IMR-90 (cell line): ENCODE results near the gene KIAA0232. TPM values are rescaled to one million over a fixed set of nuclear protein-coding genes. Genes with fewer than 3 reads are reported as not detected.

Source experiments
- ATAC-seq: fragments of 200-7000 bp; cut with Tn5 transposase; 2 replicates; pipeline ENCODE4 v1.9.1; 2020; ENCODE audit warnings: low read depth, mild to moderate bottlenecking, moderate library complexity
- BruUV-seq: library from RNA; stranded (reverse); fragments of 400-500 nt; replicated peaks from 2 replicates; lab custom pipeline; 2021; lab: Mats Ljungman, UMichigan
- CTCF ChIA-PET: fragments of 300-600 bp; formaldehyde crosslinking; extraction: SDS; loops from one replicate; lab custom pipeline; 2021; ENCODE audit warnings: antibody characterized with exemption; lab: Yijun Ruan, JAX
- POLR2A ChIA-PET: fragments of 300-600 bp; sonication (Branson Sonifier 250); formaldehyde crosslinking; loops from one replicate; lab custom pipeline; 2022; ENCODE audit warnings: antibody characterized with exemption; ENCODE audit not compliant: unreplicated experiment; lab: Charles Lee
- DNase-seq: peaks from one replicate; pipeline ENCODE4 v3.0.0; 2013
- H2AFZ ChIP-seq: replicated peaks from 2 replicates; pipeline ENCODE3; 2013; ENCODE audit warnings: low read length, mild to moderate bottlenecking; ENCODE audit not compliant: poor library complexity
- H2AK5ac ChIP-seq: 2 replicates; pipeline ENCODE4 v1.6.1; 2013; ENCODE audit warnings: low read depth, low read length, inconsistent platforms
- H2AK9ac ChIP-seq: replicated peaks from 2 replicates; pipeline ENCODE3; 2013; ENCODE audit warnings: mild to moderate bottlenecking, low read depth, low read length, moderate library complexity; ENCODE audit not compliant: poor library complexity
- H2BK120ac ChIP-seq: 2 replicates; pipeline ENCODE4 v1.6.1; 2013; ENCODE audit warnings: low read depth, low read length, inconsistent platforms
- H2BK15ac ChIP-seq: 3 replicates; pipeline ENCODE4 v1.6.1; 2013; ENCODE audit warnings: low read depth, low read length, inconsistent platforms
- H2BK20ac ChIP-seq: 2 replicates; pipeline ENCODE4 v1.6.1; 2013; ENCODE audit warnings: low read depth, mild to moderate bottlenecking, inconsistent platforms, low read length, moderate library complexity
- H2BK5ac ChIP-seq: 2 replicates; pipeline ENCODE4 v1.6.1; 2013; ENCODE audit warnings: mild to moderate bottlenecking, low read depth, low read length, inconsistent platforms; ENCODE audit not compliant: poor library complexity, severe bottlenecking
- H3K14ac ChIP-seq: replicated peaks from 2 replicates; pipeline ENCODE4 v1.6.1; 2013; ENCODE audit warnings: low read depth, low read length, inconsistent platforms
- H3K18ac ChIP-seq: 2 replicates; pipeline ENCODE4 v1.6.1; 2013; ENCODE audit warnings: low read depth, low read length, control low read depth
- H3K23ac ChIP-seq: 2 replicates; pipeline ENCODE4 v1.6.1; 2013; ENCODE audit warnings: low read depth, low read length, inconsistent platforms
- H3K27ac ChIP-seq: 2 replicates; pipeline ENCODE4 v1.5.1; 2013; ENCODE audit warnings: mild to moderate bottlenecking, control low read depth, low read length; ENCODE audit not compliant: insufficient read depth
- H3K27me3 ChIP-seq: 2 replicates; pipeline ENCODE4 v1.6.1; 2013; ENCODE audit warnings: low read length; ENCODE audit not compliant: control insufficient read depth, insufficient read depth
- H3K36me3 ChIP-seq: 2 replicates; pipeline ENCODE4 v1.6.1; 2013; ENCODE audit warnings: low read length, mixed read lengths; ENCODE audit not compliant: control insufficient read depth, insufficient read depth
- H3K4ac ChIP-seq: 2 replicates; pipeline ENCODE4 v1.6.1; 2013; ENCODE audit warnings: low read depth, low read length, inconsistent platforms
- H3K4me1 ChIP-seq: 2 replicates; pipeline ENCODE4 v1.6.1; 2013; ENCODE audit warnings: low read length, mixed read lengths; ENCODE audit not compliant: control insufficient read depth, insufficient read depth
- H3K4me2 ChIP-seq: 2 replicates; pipeline ENCODE4 v1.6.1; 2013; ENCODE audit warnings: low read depth, mild to moderate bottlenecking, control low read depth, low read length, moderate library complexity
- H3K4me3 ChIP-seq: 2 replicates; pipeline ENCODE4 v1.5.1; 2013; ENCODE audit warnings: low read depth, mild to moderate bottlenecking, control low read depth, low read length, moderate library complexity; ENCODE audit not compliant: insufficient read depth
- H3K56ac ChIP-seq: 2 replicates; pipeline ENCODE4 v1.6.1; 2013; ENCODE audit warnings: low read length, inconsistent platforms; ENCODE audit not compliant: insufficient read depth; ENCODE audit errors: extremely low read depth
- H3K79me1 ChIP-seq, 2 experiments: 2 replicates each; pipeline ENCODE4 v1.6.1; 2013; ENCODE audit warnings: low read length in 2 of 2, inconsistent platforms in 1 of 2, low read depth in 1 of 2
- H3K9ac ChIP-seq: 2 replicates; pipeline ENCODE4 v1.6.1; 2013; ENCODE audit warnings: low read depth, low read length, control low read depth
- H3K9me1 ChIP-seq: 2 replicates; pipeline ENCODE4 v1.6.1; 2013; ENCODE audit warnings: low read length, inconsistent platforms; ENCODE audit not compliant: insufficient read depth
- H3K9me3 ChIP-seq: 2 replicates; pipeline ENCODE4 v1.6.1; 2013; ENCODE audit warnings: low read length; ENCODE audit not compliant: control insufficient read depth, insufficient read depth
- H4K20me1 ChIP-seq: 2 replicates; pipeline ENCODE4 v1.6.1; 2013; ENCODE audit warnings: low read length, inconsistent platforms; ENCODE audit not compliant: insufficient read depth
- H4K5ac ChIP-seq: 2 replicates; pipeline ENCODE4 v1.6.1; 2013; ENCODE audit warnings: mild to moderate bottlenecking, low read depth, low read length, control low read depth
- H4K8ac ChIP-seq, 2 experiments: 2 replicates each; pipeline ENCODE4 v1.6.1; 2013; ENCODE audit warnings: low read depth in 2 of 2, low read length in 2 of 2, control low read depth in 1 of 2, inconsistent platforms in 1 of 2
- H4K91ac ChIP-seq: 2 replicates; pipeline ENCODE4 v1.6.1; 2013; ENCODE audit warnings: low read depth, low read length, inconsistent platforms; ENCODE audit not compliant: insufficient read depth
- BHLHE40 ChIP-seq: fragments of 150-350 bp; IDR thresholded peaks from 2 replicates; pipeline ENCODE4 v1.6.1; 2016; ENCODE audit warnings: mild to moderate bottlenecking, low read depth, low read length
- FOS ChIP-seq: fragments of 150-350 bp; IDR thresholded peaks from 2 replicates; pipeline ENCODE4 v1.6.1; 2016; ENCODE audit warnings: low read depth, low read length
- WGBS, 2 experiments: methylation state at CpG; one replicate each; pipeline versions ENCODE4 v1.1.5 to v1.1.7; 2013; ENCODE audit warnings: missing lambda C conversion rate in 2 of 2; ENCODE audit not compliant: insufficient read length in 1 of 2; ENCODE audit errors: extremely low coverage in 2 of 2; 5-methylcytosine and 5-hydroxymethylcytosine counted together
- dilution Hi-C: fragments of 300-500 bp; cut with HindIII; formaldehyde crosslinking; loops from one replicate; pipeline ENCODE4 v1.14.3; 2018; ENCODE audit warnings: low sequenced_read_pairs; ENCODE audit not compliant: unreplicated experiment
- in situ Hi-C: fragments of 300-500 bp; cut with MboI; formaldehyde crosslinking; loops from 3 replicates; pipeline ENCODE4 v1.14.3; 2019; ENCODE audit warnings: low sequenced_read_pairs, inconsistent platforms, mixed read lengths
- intact Hi-C: fragments of 100-400 bp; cut with micrococcal nuclease; formaldehyde crosslinking; loops from 2 replicates; pipeline ENCODE4 v1.10.0; 2022
- polyA plus RNA-seq, 3 experiments: library from polyadenylated mRNA; depleted of rRNA; stranded (reverse); fragments of >200 nt; gene quantifications; 2 replicates each; pipeline ENCODE4 v1.2.3, GENCODE V29; 2012; ENCODE audit warnings: low replicate concordance in 1 of 3
- total RNA-seq: library from RNA; depleted of rRNA; stranded (reverse); fragments of >200 nt; gene quantifications from 2 replicates; pipeline ENCODE4 v1.2.3, GENCODE V29; 2012

The KIAA0232 gene
- total and polyA plus RNA-seq, 2 of the 4 experiments (the other 2 are of a cell fraction) = 6.8 to 19.5 TPM

DNA sequence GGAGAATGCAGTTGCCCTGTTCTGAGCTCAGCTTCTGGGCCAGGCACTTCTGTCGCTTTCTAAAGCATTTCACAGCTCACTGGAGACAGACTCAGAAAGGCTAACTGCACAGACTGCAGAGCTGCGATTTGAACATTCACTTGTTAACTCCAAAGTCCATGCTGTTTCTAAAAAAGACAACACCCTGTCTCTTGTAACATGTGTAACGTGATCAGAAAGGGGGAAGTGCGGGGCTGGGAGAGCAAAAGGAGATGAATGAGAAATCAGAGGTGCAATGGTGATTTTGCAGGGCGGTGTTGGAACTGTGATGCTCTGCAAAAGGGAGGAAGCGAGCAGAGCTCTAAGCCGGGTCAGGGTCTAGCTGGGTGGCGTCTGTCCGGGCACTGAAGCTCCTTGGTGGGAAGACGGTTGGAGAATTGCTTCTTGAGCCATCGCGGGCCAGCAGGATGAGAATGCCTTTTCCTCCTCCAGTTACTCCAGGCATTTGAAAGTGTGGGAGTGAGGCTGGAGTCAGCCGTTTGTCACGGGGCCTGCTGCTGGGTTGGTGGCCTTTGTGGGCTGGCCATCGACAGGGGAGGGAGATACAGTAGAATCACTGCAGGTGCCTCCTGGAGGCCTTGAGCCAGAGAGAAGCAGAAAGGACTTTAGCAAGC lies 147.4 kb downstream of the KIAA0232 start:
- Histone ChIP-seq H4K20me1 (peaks cover 21% of the 10 kb centered on the region), H2BK120ac (no peak overlapping the region), H3K4me1 (peaks cover 14% of the 10 kb centered on the region), H4K91ac (no peak overlapping the region), H2AK5ac (no peak overlapping the region), H3K79me1 (peaks cover 37 to 65% of the 10 kb centered on the region in 2 experiments), H3K9me1 (peaks cover 21% of the 10 kb centered on the region; the same call in 1 of the 2 replicates), H3K23ac (no peak overlapping the region), H2AFZ (no peak overlapping the region), H2BK15ac (no peak overlapping the region), H3K27me3 (no peaks in the 10 kb centered on the region), H2BK5ac (no peak overlapping the region), H3K9ac (no peak overlapping the region), H3K18ac (no peak overlapping the region), H3K4me3 (no peak overlapping the region), H3K27ac (no peak overlapping the region), H4K8ac (no peak overlapping the region), H3K56ac (no peak overlapping the region), H3K36me3 (peaks cover 9% of the 10 kb centered on the region), H2BK20ac (no peak overlapping the region), H2AK9ac (peak overlapping the region; percentile 62), H3K9me3 (no peaks in the 10 kb centered on the region), H4K5ac (no peak overlapping the region), H3K4ac (no peak overlapping the region), H3K14ac (no peak overlapping the region), H3K4me2 (no peak overlapping the region)
- dilution Hi-C loops (no loop called here), intact Hi-C loops (no loop called here), in situ Hi-C loops (no loop called here)
- ATAC-seq = no peak
- 83% methylated on average over 4 of the region's 15 CpGs; no CpG with 5 or more reads in 1 of the 2 experiments for WGBS, 2 experiments
- POLR2A ChIA-PET = interaction anchor here (0.5 kb wide), 1 partner anchor 20 kb away, joined by 3 read pairs; the partner anchor contains the start of gene TBC1D14
- no TSS peak for BruUV-seq
- DNase-seq = no peak
- CTCF ChIA-PET = no interaction called here
- TF ChIP-seq BHLHE40 (no peak), FOS (no peak)
